Caco-2 (cell line): ENCODE results near the gene FGF3. TPM values are rescaled to one million over a fixed set of nuclear protein-coding genes. Genes with fewer than 3 reads are reported as not detected.
A peak's percentile ranks its signal among the peaks of the same experiment; 100 is the strongest.

ENCODE experiments used
- BruUV-seq: library from RNA; stranded (reverse); fragments of 400-500 nt; replicated peaks from 2 replicates; lab custom pipeline; 2021; lab: Mats Ljungman, UMichigan
- CTCF ChIA-PET: fragments of 300-600 bp; sonication (Branson Sonifier 250); formaldehyde crosslinking; loops from one replicate; lab custom pipeline; 2022; ENCODE audit warnings: antibody characterized with exemption; lab: Charles Lee
- POLR2A ChIA-PET: fragments of 300-600 bp; sonication (Branson Sonifier 250); formaldehyde crosslinking; loops from one replicate; lab custom pipeline; 2022; ENCODE audit warnings: antibody characterized with exemption; lab: Charles Lee
- DNase-seq, 2 experiments: peaks; one replicate each; pipeline versions ENCODE4 v3.0.0 to v3.0.0-alpha.2; 2020 to 2022
- H3K27me3 ChIP-seq: replicated peaks from 2 replicates; pipeline ENCODE4 v1.6.0; 2011; ENCODE audit warnings: low read length; ENCODE audit not compliant: control insufficient read depth, insufficient read depth
- H3K36me3 ChIP-seq: 2 replicates; pipeline ENCODE4 v1.5.1; 2011; ENCODE audit warnings: low read length; ENCODE audit not compliant: control insufficient read depth, insufficient read depth
- H3K4me1 ChIP-seq: fragments of 250-450 bp; sonication (Bioruptor Pico); 2 replicates; pipeline ENCODE4 v1.5.1; 2020; ENCODE audit warnings: mild to moderate bottlenecking
- H3K4me3 ChIP-seq: 2 replicates; pipeline ENCODE4 v1.5.1; 2011; ENCODE audit warnings: low read depth, mild to moderate bottlenecking, control low read depth, low read length
- H3K9me3 ChIP-seq: fragments of 250-450 bp; sonication (Bioruptor Pico); 2 replicates; pipeline ENCODE4 v1.5.1; 2020; ENCODE audit warnings: mild to moderate bottlenecking, moderate library complexity
- H3K27ac Mint-ChIP-seq: one replicate; pipeline ENCODE4 v1.8.0; 2022; ENCODE audit warnings: mixed read lengths; ENCODE audit not compliant: unreplicated experiment
- H3K27me3 Mint-ChIP-seq: one replicate; pipeline ENCODE4 v1.8.0; 2022; ENCODE audit warnings: mixed read lengths; ENCODE audit not compliant: insufficient read depth, unreplicated experiment
- H3K36me3 Mint-ChIP-seq: one replicate; pipeline ENCODE4 v1.8.0; 2022; ENCODE audit warnings: mild to moderate bottlenecking, mixed read lengths; ENCODE audit not compliant: insufficient read depth, unreplicated experiment
- H3K4me1 Mint-ChIP-seq: one replicate; pipeline ENCODE4 v1.8.0; 2022; ENCODE audit warnings: low read depth, mixed read lengths; ENCODE audit not compliant: unreplicated experiment
- H3K4me3 Mint-ChIP-seq: one replicate; pipeline ENCODE4 v1.8.0; 2022; ENCODE audit warnings: mild to moderate bottlenecking, moderate library complexity, mixed read lengths; ENCODE audit not compliant: unreplicated experiment
- H3K9me3 Mint-ChIP-seq: one replicate; pipeline ENCODE4 v1.8.0; 2022; ENCODE audit warnings: mixed read lengths; ENCODE audit not compliant: unreplicated experiment
- intact Hi-C: fragments of 100-400 bp; cut with micrococcal nuclease; formaldehyde crosslinking; loops from one replicate; pipeline ENCODE4 v1.10.0; 2022; ENCODE audit not compliant: unreplicated experiment
- total RNA-seq: library from RNA; stranded (reverse); gene quantifications from 2 replicates; pipeline ENCODE4 v1.2.3, GENCODE V29; 2022
- TF ChIP-seq, protein P1 (sequence below), 2 experiments: fragments of 200-600 bp in 1 of 2; IDR thresholded peaks; 1 replicate in 1 of 2; 2 replicates in 1 of 2; pipeline versions ENCODE4 v1.5.1 to v1.8.0; 2011 to 2022; ENCODE audit warnings: antibody characterized with exemption in 1 of 2, control low read depth in 1 of 2, inconsistent platforms in 1 of 2, low read depth in 1 of 2, low read length in 1 of 2, mild to moderate bottlenecking in 1 of 2, moderate library complexity in 1 of 2; ENCODE audit not compliant: insufficient read depth in 1 of 2, severe bottlenecking in 1 of 2, unreplicated experiment in 1 of 2

FGF3 gene
- total RNA-seq, 1 experiment from 2014 or later = not detected

DNA sequence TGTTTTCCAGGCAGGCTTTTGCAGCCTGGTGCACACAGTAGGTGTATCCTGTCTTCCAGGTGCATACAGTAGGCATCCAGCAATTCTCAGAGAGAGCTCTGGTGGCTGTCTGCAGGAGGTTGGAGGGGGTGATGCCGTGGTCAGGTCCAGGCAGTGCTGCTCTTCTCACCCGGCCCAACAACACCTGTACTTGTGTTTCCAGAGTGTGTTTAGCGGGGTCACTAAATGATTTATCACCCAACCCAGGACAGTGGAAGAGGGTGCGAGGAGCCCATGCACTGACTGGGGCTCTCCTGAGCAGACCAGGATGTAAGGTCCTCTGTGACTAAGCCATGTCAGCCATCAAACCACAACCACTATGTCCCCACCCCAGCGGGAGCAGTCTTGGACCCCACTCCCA is 18.6 kb upstream of the FGF3 start:
- peak in 1 of 2 experiments; percentile 27 for DNase-seq
- Mint-ChIP-seq H3K4me3 (no peak overlapping the region), H3K27me3 (peaks cover 5% of the 10 kb centered on the region), H3K4me1 (no peaks in the 10 kb centered on the region), H3K36me3 (no peaks in the 10 kb centered on the region), H3K27ac (no peak overlapping the region), H3K9me3 (peaks cover 6% of the 10 kb centered on the region)
- no peak overlapping the region for H3K4me3 ChIP-seq
- H3K36me3 ChIP-seq = no peaks in the 10 kb centered on the region
- H3K4me1 ChIP-seq = no peaks in the 10 kb centered on the region
- ChIA-PET CTCF (no interaction called here), POLR2A (no interaction called here)
- intact Hi-C loops = no loop called here
- no TSS peak for BruUV-seq
- TF ChIP-seq, protein P1, sequence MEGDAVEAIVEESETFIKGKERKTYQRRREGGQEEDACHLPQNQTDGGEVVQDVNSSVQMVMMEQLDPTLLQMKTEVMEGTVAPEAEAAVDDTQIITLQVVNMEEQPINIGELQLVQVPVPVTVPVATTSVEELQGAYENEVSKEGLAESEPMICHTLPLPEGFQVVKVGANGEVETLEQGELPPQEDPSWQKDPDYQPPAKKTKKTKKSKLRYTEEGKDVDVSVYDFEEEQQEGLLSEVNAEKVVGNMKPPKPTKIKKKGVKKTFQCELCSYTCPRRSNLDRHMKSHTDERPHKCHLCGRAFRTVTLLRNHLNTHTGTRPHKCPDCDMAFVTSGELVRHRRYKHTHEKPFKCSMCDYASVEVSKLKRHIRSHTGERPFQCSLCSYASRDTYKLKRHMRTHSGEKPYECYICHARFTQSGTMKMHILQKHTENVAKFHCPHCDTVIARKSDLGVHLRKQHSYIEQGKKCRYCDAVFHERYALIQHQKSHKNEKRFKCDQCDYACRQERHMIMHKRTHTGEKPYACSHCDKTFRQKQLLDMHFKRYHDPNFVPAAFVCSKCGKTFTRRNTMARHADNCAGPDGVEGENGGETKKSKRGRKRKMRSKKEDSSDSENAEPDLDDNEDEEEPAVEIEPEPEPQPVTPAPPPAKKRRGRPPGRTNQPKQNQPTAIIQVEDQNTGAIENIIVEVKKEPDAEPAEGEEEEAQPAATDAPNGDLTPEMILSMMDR (IDR thresholded peaks at IDR 0.05; ENCODE audit: insufficient read depth in 1 of 2, low read depth in 1 of 2, low read length in 1 of 2, severe bottlenecking in 1 of 2, unreplicated experiment in 1 of 2) = no peak
- 0 out of 2 replicates have a peak, but pooled peaks cover 4% of the 10 kb centered on the region for H3K9me3 ChIP-seq
- H3K27me3 ChIP-seq = no peaks in the 10 kb centered on the region

DNA sequence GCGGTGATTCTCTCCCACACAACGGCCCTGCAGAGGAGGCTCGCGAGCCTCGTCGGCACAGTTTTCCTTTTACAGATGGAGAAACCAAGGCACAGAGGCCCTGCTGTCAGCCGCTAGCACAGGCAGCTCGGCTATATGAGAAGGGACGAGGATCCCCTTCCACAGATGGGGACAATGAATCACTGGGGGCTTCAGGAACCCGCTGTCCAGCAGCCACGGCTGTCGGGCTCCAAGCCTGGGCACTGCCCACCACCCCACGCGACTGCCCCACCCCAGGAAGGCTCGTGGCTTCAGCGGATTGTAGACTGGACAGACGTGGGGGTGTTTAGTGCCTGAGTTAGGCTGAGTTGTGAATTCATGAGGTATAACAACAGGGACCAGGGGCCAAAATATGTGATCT is 17.2 kb upstream of the FGF3 start:
- Histone ChIP-seq H3K9me3 (0 out of 2 replicates have a peak, but pooled peaks cover under 1% of the 10 kb centered on the region), H3K27me3 (no peaks in the 10 kb centered on the region), H3K4me1 (no peaks in the 10 kb centered on the region), H3K4me3 (no peak overlapping the region), H3K36me3 (no peaks in the 10 kb centered on the region)
- intact Hi-C loops = no loop called here
- POLR2A ChIA-PET = no interaction called here
- BruUV-seq = no TSS peak
- CTCF ChIA-PET = no interaction called here
- peaks cover 4% of the 10 kb centered on the region for H3K27me3 Mint-ChIP-seq
- H3K27ac Mint-ChIP-seq = no peak overlapping the region
- peaks cover 4% of the 10 kb centered on the region for H3K9me3 Mint-ChIP-seq
- TF ChIP-seq, protein P1 (IDR thresholded peaks at IDR 0.05; ENCODE audit: insufficient read depth in 1 of 2, low read depth in 1 of 2, low read length in 1 of 2, severe bottlenecking in 1 of 2, unreplicated experiment in 1 of 2) = no peak
- DNase-seq = peak in 1 of 2 experiments; percentile 26
- H3K36me3 Mint-ChIP-seq = no peaks in the 10 kb centered on the region
- no peak overlapping the region for H3K4me3 Mint-ChIP-seq
- H3K4me1 Mint-ChIP-seq = no peaks in the 10 kb centered on the region

DNA sequence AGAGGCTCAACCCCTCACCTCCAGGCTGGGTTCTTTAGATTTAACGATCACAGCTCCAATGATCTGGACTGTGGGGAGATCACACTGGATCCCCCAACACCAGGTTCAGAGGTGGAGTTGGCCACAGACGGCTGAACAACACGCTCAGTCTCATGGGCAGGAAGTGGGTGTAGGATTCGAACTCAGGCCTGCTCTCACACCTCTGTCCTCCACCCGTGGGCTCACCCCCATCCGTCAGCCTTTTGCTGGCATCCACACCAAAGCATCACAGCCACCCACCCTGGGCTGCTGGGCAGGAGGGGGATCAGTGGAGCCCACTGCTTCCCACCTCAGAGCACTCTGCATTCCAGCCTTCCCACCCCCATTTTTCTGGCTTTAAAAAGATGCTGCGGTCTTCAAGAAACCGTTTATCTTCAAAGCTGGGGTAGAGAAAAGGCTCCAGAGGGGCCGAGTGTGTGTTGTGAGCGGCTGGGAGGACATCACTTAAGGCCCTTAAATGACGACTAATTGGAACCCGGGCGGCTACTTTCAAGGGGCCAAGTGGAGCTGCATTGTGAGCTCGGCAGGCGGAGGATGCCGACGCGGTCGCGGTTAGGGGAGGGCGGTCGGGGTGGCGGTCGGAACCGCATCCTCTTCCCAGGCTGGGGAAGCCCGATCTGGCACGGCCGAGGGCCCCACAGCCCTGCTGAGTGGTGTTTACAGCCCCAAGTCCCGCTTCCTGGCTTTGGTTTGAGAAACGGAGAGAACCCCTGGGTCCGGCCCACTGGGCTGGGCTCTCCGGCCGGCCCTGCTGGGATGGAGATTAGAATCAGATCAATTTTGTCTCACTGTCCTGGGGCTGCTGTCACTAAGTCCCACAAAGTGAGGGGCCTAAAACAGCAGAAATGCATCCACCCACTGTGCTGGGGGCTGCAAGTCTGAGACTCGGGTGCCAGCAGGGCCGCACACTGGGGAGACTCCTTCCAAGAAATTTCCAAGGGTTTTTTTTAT is 15.9 kb upstream of the FGF3 start:
- Histone ChIP-seq H3K36me3 (no peaks in the 10 kb centered on the region), H3K27me3 (no peaks in the 10 kb centered on the region), H3K4me3 (no peak overlapping the region), H3K9me3 (no peaks in the 10 kb centered on the region), H3K4me1 (no peaks in the 10 kb centered on the region)
- CTCF ChIA-PET = no interaction called here
- DNase-seq = peak in 1 of 2 experiments; percentile 31
- no peaks in the 10 kb centered on the region for H3K9me3 Mint-ChIP-seq
- no peaks in the 10 kb centered on the region for H3K36me3 Mint-ChIP-seq
- no peak overlapping the region for H3K27ac Mint-ChIP-seq
- no TSS peak for BruUV-seq
- intact Hi-C loops = no loop called here
- no peaks in the 10 kb centered on the region for H3K4me1 Mint-ChIP-seq
- TF ChIP-seq, protein P1 (IDR thresholded peaks at IDR 0.05; ENCODE audit: insufficient read depth in 1 of 2, low read depth in 1 of 2, low read length in 1 of 2, severe bottlenecking in 1 of 2, unreplicated experiment in 1 of 2) = no peak
- POLR2A ChIA-PET = no interaction called here
- no peak overlapping the region for H3K4me3 Mint-ChIP-seq
- H3K27me3 Mint-ChIP-seq = no peaks in the 10 kb centered on the region
